ENCODE results near the gene CSNK1G1. TPM values are rescaled to one million over a fixed set of nuclear protein-coding genes. Genes with fewer than 3 reads are reported as not detected.
"Not testable (repeated sequence)": the region's sequence is repeated elsewhere in the genome, so short reads cannot be mapped to it uniquely, and the experiment has no call there.

Gene CSNK1G1
- total RNA-seq, 1 experiment from 2014 or later = 33.8 TPM

GRCh38 chr15:64349375-64349774 lies 6.6 kb downstream of the CSNK1G1 start:
- DNase-seq (ENCODE audit: low read depth) = peak; percentile 15

- peak; percentile 52 for DNase-seq (ENCODE audit: low read depth)
Measured at GRCh38 chr15:64348455-64348854, 7.5 kb downstream of the CSNK1G1 start.

- not testable (repeated sequence) for DNase-seq (ENCODE audit: low read depth)
Measured at GRCh38 chr15:64346242-64346641, 9.7 kb downstream of the CSNK1G1 start.

GRCh38 chr15:64344651-64345294 lies 11.2 kb downstream of the CSNK1G1 start:
- peak; percentile 34 for DNase-seq (ENCODE audit: low read depth)

GRCh38 chr15:64343841-64344240 lies 12.1 kb downstream of the CSNK1G1 start:
- no peak for DNase-seq (ENCODE audit: low read depth)

GRCh38 chr15:64343222-64343621 lies 12.8 kb downstream of the CSNK1G1 start:
- no peak for DNase-seq (ENCODE audit: low read depth)

- no peak for DNase-seq (ENCODE audit: low read depth)
Measured at GRCh38 chr15:64341961-64342360, 14.0 kb downstream of the CSNK1G1 start.

- DNase-seq (ENCODE audit: low read depth) = no peak
Measured at GRCh38 chr15:64340355-64340754, 15.6 kb downstream of the CSNK1G1 start.

GRCh38 chr15:64337761-64338160 lies 18.2 kb downstream of the CSNK1G1 start:
- DNase-seq (ENCODE audit: low read depth) = no peak

GRCh38 chr15:64333986-64334929 lies 21.7 kb downstream of the CSNK1G1 start:
- peak; percentile 38 for DNase-seq (ENCODE audit: low read depth)

GRCh38 chr15:64333516-64333915 lies 22.5 kb downstream of the CSNK1G1 start:
- no peak for DNase-seq (ENCODE audit: low read depth)

GRCh38 chr15:64331668-64332067 lies 24.3 kb downstream of the CSNK1G1 start:
- not testable (repeated sequence) for DNase-seq (ENCODE audit: low read depth)

- not testable (repeated sequence) for DNase-seq (ENCODE audit: low read depth)
Measured at GRCh38 chr15:64326975-64327374, 29.0 kb downstream of the CSNK1G1 start.

- DNase-seq (ENCODE audit: low read depth) = not testable (repeated sequence)
Measured at GRCh38 chr15:64326458-64326857, 29.5 kb downstream of the CSNK1G1 start.

- no peak for DNase-seq (ENCODE audit: low read depth)
Measured at GRCh38 chr15:64324165-64324877, 31.7 kb downstream of the CSNK1G1 start.

GRCh38 chr15:64315216-64315615 lies 40.8 kb downstream of the CSNK1G1 start:
- no peak for DNase-seq (ENCODE audit: low read depth)

GRCh38 chr15:64314456-64314855 lies 41.5 kb downstream of the CSNK1G1 start:
- no peak for DNase-seq (ENCODE audit: low read depth)

GRCh38 chr15:64311566-64311965 lies 44.4 kb downstream of the CSNK1G1 start:
- DNase-seq (ENCODE audit: low read depth) = no peak

- no peak for DNase-seq (ENCODE audit: low read depth)
Measured at GRCh38 chr15:64310036-64310435, 45.9 kb downstream of the CSNK1G1 start.

- peak; percentile 12 for DNase-seq (ENCODE audit: low read depth)
Measured at GRCh38 chr15:64305261-64305660, 50.7 kb downstream of the CSNK1G1 start.

- no peak for DNase-seq (ENCODE audit: low read depth)
Measured at GRCh38 chr15:64289550-64289949, 66.4 kb downstream of the CSNK1G1 start.

GRCh38 chr15:64288999-64289398 lies 67.0 kb downstream of the CSNK1G1 start:
- peak; percentile 60 for DNase-seq (ENCODE audit: low read depth)
